ENCODE data around the gene MATCAP1.

The MATCAP1 gene

GRCh38 chr16:67190448-67191399 lies 7.0 kb upstream of the MATCAP1 start:
- no peak for FAIRE-seq

- no peak for FAIRE-seq
Measured at GRCh38 chr16:67190041-67190440, 6.3 kb upstream of the MATCAP1 start, which contains the start of gene EXOC3L1. Gene EXOC3L1 (minus strand): TSS chr16:67190136. CDS start chr16:67189676, 460 bp downstream.

GRCh38 chr16:67188798-67189197 lies 5.0 kb upstream of the MATCAP1 start:
- FAIRE-seq = no peak

GRCh38 chr16:67188323-67188722 lies 4.6 kb upstream of the MATCAP1 start:
- FAIRE-seq = no peak

GRCh38 chr16:67187175-67187890 lies 3.6 kb upstream of the MATCAP1 start:
- FAIRE-seq = no peak

GRCh38 chr16:67186550-67186950 lies 2.8 kb upstream of the MATCAP1 start:
- no peak for FAIRE-seq

GRCh38 chr16:67185651-67186134 lies 1.9 kb upstream of the MATCAP1 start:
- FAIRE-seq = no peak

- FAIRE-seq = no peak
Measured at GRCh38 chr16:67184995-67185650, 1.4 kb upstream of the MATCAP1 start.

- FAIRE-seq = no peak
Measured at GRCh38 chr16:67184453-67184994, 761 bp upstream of the MATCAP1 start.

- FAIRE-seq = no peak
Measured at GRCh38 chr16:67183284-67183626, 508 bp downstream of the MATCAP1 start.

GRCh38 chr16:67182288-67182687 lies 1.5 kb downstream of the MATCAP1 start:
- FAIRE-seq = no peak

- no peak for FAIRE-seq
Measured at GRCh38 chr16:67181346-67181745, 2.4 kb downstream of the MATCAP1 start.

- no peak for FAIRE-seq
Measured at GRCh38 chr16:67180166-67180565, 3.6 kb downstream of the MATCAP1 start.

GRCh38 chr16:67179421-67180080 lies 4.2 kb downstream of the MATCAP1 start:
- no peak for FAIRE-seq

- no peak for FAIRE-seq
Measured at GRCh38 chr16:67177743-67178699, 5.7 kb downstream of the MATCAP1 start.

- no peak for FAIRE-seq
Measured at GRCh38 chr16:67176662-67177061, 7.1 kb downstream of the MATCAP1 start.

GRCh38 chr16:67174706-67175231 lies 9.0 kb downstream of the MATCAP1 start:
- FAIRE-seq = no peak

GRCh38 chr16:67173808-67174705 lies 9.7 kb downstream of the MATCAP1 start:
- FAIRE-seq = no peak

GRCh38 chr16:67173323-67173722 lies 10.4 kb downstream of the MATCAP1 start:
- FAIRE-seq = no peak

Measured in islet of Langerhans (tissue), 1 donor.